MCF 10A (cell line): ENCODE results near the gene RASGRP3. TPM values are rescaled to one million over a fixed set of nuclear protein-coding genes. Genes with fewer than 3 reads are reported as not detected.

ENCODE experiments used
- BruUV-seq: library from RNA; stranded (reverse); fragments of 400-500 nt; replicated peaks from 2 replicates; lab custom pipeline; 2021; lab: Mats Ljungman, UMichigan
- CTCF ChIA-PET: fragments of 300-600 bp; sonication (Branson Sonifier 250); formaldehyde crosslinking; extraction: SDS; loops from one replicate; lab custom pipeline; 2021; ENCODE audit warnings: antibody characterized with exemption, inconsistent platforms; lab: Yijun Ruan, JAX
- POLR2A ChIA-PET: fragments of 300-600, 350-650 bp; sonication (Branson Sonifier 250); formaldehyde crosslinking; extraction: SDS; loops from one replicate; lab custom pipeline; 2020; ENCODE audit warnings: antibody characterized with exemption, inconsistent platforms; lab: Yijun Ruan, JAX
- DNase-seq: peaks from one replicate; pipeline ENCODE4 v3.0.0-alpha.2; 2018; ENCODE audit not compliant: unreplicated experiment
- H3K27ac Mint-ChIP-seq: one replicate; pipeline ENCODE4 v1.8.0; 2022; ENCODE audit warnings: mild to moderate bottlenecking, low read depth, mixed read lengths; ENCODE audit not compliant: unreplicated experiment
- H3K27me3 Mint-ChIP-seq: one replicate; pipeline ENCODE4 v1.8.0; 2022; ENCODE audit warnings: mixed read lengths; ENCODE audit not compliant: insufficient read depth, unreplicated experiment
- H3K36me3 Mint-ChIP-seq: one replicate; pipeline ENCODE4 v1.8.0; 2022; ENCODE audit warnings: mild to moderate bottlenecking, moderate library complexity, mixed read lengths; ENCODE audit not compliant: insufficient read depth, unreplicated experiment
- H3K4me1 Mint-ChIP-seq: one replicate; pipeline ENCODE4 v1.8.0; 2022; ENCODE audit warnings: mixed read lengths; ENCODE audit not compliant: insufficient read depth, unreplicated experiment
- H3K4me3 Mint-ChIP-seq: one replicate; pipeline ENCODE4 v1.8.0; 2022; ENCODE audit warnings: mild to moderate bottlenecking, moderate library complexity, mixed read lengths; ENCODE audit not compliant: unreplicated experiment
- H3K9me3 Mint-ChIP-seq: one replicate; pipeline ENCODE4 v1.8.0; 2022; ENCODE audit warnings: mixed read lengths; ENCODE audit not compliant: unreplicated experiment
- intact Hi-C: fragments of 100-400 bp; cut with micrococcal nuclease; formaldehyde crosslinking; loops from 2 replicates; pipeline ENCODE4 v1.14.1; 2022
- total RNA-seq: library from RNA; stranded (reverse); gene quantifications from 2 replicates; pipeline ENCODE4 v1.2.3, GENCODE V29; 2022
- TF ChIP-seq, protein P1 (sequence below): fragments of 200-600 bp; IDR thresholded peaks from one replicate; pipeline ENCODE4 v1.8.0; 2022; ENCODE audit warnings: antibody characterized with exemption, mild to moderate bottlenecking; ENCODE audit not compliant: unreplicated experiment

Gene RASGRP3
- total RNA-seq, 1 experiment from 2014 or later, result 0.26 TPM

DNA sequence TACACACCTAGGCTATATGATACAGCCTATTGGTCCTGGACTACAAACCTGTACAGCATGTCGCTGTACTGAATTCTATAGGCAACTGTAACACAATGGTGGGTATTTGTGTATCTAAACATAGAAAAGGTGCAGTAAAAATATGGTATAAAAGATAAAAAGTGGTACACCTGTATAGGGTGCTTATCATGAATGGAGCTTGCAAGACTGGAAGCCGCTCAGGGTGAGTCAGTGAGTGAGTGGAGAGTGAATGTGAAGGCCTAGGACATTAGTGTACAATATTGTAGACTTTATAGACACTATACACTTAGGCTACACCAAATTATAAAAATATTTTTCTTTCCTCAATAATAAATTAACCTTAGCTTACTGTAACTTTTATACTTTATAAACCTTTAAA lies 41.8 kb downstream of the RASGRP3 start:
- intact Hi-C loops, result no loop called here
- H3K4me1 Mint-ChIP-seq, result no peaks in the 10 kb centered on the region
- no peaks in the 10 kb centered on the region for H3K36me3 Mint-ChIP-seq
- ChIA-PET POLR2A (no interaction called here), CTCF (no interaction called here)
- BruUV-seq, result no TSS peak
- H3K4me3 Mint-ChIP-seq, result no peak overlapping the region
- no peak for DNase-seq
- no peak overlapping the region for H3K27ac Mint-ChIP-seq
- no peaks in the 10 kb centered on the region for H3K27me3 Mint-ChIP-seq
- TF ChIP-seq, protein P1, sequence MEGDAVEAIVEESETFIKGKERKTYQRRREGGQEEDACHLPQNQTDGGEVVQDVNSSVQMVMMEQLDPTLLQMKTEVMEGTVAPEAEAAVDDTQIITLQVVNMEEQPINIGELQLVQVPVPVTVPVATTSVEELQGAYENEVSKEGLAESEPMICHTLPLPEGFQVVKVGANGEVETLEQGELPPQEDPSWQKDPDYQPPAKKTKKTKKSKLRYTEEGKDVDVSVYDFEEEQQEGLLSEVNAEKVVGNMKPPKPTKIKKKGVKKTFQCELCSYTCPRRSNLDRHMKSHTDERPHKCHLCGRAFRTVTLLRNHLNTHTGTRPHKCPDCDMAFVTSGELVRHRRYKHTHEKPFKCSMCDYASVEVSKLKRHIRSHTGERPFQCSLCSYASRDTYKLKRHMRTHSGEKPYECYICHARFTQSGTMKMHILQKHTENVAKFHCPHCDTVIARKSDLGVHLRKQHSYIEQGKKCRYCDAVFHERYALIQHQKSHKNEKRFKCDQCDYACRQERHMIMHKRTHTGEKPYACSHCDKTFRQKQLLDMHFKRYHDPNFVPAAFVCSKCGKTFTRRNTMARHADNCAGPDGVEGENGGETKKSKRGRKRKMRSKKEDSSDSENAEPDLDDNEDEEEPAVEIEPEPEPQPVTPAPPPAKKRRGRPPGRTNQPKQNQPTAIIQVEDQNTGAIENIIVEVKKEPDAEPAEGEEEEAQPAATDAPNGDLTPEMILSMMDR, result no peak
- no peaks in the 10 kb centered on the region for H3K9me3 Mint-ChIP-seq

DNA sequence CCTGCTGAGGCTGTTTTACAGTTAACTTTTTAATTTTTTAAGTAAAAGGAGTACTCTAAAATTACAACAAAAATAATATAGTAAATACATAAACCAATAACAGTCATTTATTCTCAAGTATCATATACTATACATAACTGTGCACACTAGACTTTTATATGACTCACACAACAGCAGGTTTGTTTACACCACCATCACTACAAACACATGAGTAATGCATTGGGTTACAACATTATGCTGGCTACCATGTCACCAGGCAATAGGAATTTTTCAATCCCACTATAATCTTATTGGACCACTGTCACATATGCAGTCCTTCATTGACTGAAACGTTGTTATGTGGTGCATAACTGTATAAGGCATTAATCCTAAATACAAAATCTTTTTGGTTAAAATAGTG lies 42.5 kb downstream of the RASGRP3 start:
- DNase-seq, result peak; percentile 53
- Mint-ChIP-seq H3K27me3 (no peaks in the 10 kb centered on the region), H3K4me1 (no peaks in the 10 kb centered on the region), H3K9me3 (no peaks in the 10 kb centered on the region), H3K4me3 (no peak overlapping the region), H3K27ac (no peak overlapping the region), H3K36me3 (no peaks in the 10 kb centered on the region)
- ChIA-PET POLR2A (no interaction called here), CTCF (no interaction called here)
- BruUV-seq, result no TSS peak
- TF ChIP-seq, protein P1, result no peak
- intact Hi-C loops, result no loop called here

DNA sequence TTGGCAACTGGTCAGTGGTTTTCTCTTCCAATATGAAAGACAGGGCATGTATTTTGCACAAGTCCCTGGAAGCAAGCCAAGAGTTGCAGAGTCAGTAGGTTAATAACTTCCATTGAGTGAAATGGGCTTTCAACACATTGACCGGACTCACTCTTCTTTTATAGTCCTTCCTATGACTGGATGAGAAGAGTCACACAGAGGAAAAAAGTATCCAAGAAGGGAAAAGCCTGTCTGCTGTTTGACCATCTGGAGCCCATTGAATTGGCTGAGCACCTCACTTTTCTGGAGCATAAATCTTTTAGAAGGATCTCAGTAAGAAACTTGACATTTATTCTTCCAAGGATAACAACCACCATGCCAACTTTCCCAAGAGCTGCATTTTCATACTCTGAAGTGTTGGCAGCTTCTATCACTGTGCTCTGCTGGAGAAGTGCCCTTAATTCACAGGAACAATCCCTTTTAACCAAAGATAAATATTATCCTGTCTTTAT lies 45.4 kb downstream of the RASGRP3 start:
- ChIA-PET CTCF (no interaction called here), POLR2A (interaction anchor here (2.0 kb wide), 1 partner anchor 46 kb away, joined by 5 read pairs; the partner anchor contains the start of gene RASGRP3)
- Mint-ChIP-seq H3K9me3 (no peaks in the 10 kb centered on the region), H3K27me3 (no peaks in the 10 kb centered on the region), H3K36me3 (no peaks in the 10 kb centered on the region), H3K27ac (no peak overlapping the region), H3K4me3 (no peak overlapping the region), H3K4me1 (no peaks in the 10 kb centered on the region)
- peak; percentile 44 for DNase-seq
- no TSS peak for BruUV-seq
- TF ChIP-seq, protein P1, result no peak
- intact Hi-C loops, result no loop called here

DNA sequence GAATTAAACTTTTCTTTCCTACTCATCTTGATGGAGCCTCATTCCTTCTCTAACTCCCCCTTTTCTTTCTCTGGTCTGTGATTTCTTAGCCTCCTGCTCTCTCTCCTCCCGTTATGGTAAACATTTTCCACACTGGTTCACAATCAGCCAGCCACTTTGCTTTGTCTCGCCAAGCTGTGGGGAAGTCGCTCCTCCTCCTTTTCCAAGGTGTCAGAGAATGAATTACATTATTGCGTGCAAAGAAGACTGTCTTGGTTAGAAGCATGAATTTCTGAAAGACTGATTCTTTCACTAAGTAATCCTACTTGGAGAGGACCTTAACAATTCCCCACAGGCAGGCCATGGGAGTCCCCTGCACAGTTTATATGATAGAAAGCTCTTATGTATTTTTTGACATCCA lies 46.1 kb downstream of the RASGRP3 start:
- CTCF ChIA-PET, result interaction anchor here (0.5 to 0.7 kb wide), 2 partner anchors 24 to 46 kb away, joined by 3 to 4 read pairs; partner anchors contain the start of gene RASGRP3

More for the DNA sequence above, 46.1 kb downstream of the RASGRP3 start:
- Mint-ChIP-seq H3K27ac (no peak overlapping the region), H3K4me3 (no peak overlapping the region), H3K4me1 (no peaks in the 10 kb centered on the region), H3K36me3 (no peaks in the 10 kb centered on the region), H3K9me3 (no peaks in the 10 kb centered on the region), H3K27me3 (no peaks in the 10 kb centered on the region)
- DNase-seq, result no peak
- POLR2A ChIA-PET, result interaction anchor here (2.0 kb wide), 1 partner anchor 47 kb away, joined by 5 read pairs; the partner anchor contains the start of gene RASGRP3
- BruUV-seq, result no TSS peak
- TF ChIP-seq, protein P1, result no peak
- intact Hi-C loops, result no loop called here
